ENCODE data around the gene ADCYAP1.

Gene ADCYAP1

DNA sequence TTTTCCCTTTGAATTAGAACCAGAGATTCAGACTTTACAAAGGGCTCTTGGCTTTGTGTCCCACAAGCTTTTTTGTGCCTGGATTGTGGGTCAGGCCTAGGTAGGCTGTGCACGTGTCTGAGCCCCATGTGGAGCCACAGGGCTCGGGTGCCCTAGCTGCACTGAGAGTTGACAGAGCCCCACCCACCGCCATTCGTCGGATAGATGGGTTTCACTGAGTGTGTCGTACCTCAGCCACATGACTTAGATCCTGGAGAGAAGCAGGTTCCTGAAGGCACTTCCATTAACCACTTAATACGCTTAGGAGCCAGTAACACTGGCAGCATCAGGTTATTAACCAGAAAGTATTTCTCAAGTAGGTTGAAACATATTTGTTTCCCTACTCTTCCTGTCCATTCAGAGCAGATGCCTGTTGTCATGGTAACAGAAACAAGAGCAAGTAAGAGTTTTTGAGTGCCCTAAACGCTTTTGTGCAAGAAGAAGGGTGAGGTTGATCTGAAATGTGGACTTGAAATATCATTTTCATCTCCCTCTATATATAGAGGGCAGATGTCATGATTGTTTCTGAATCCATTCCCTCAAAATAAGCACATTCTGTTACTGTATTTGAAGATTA lies 30.0 kb downstream of the ADCYAP1 start:
- Histone ChIP-seq H3K4me1 (ENCODE audit: insufficient read depth, low read length, severe bottlenecking) (no peaks in the 10 kb centered on the region), H3K27ac (ENCODE audit: low read depth, low read length, poor library complexity, severe bottlenecking) (no peak overlapping the region), H4K20me1 (ENCODE audit: insufficient read depth, low read length) (no peaks in the 10 kb centered on the region), H3K9me2 (ENCODE audit: low read depth, low read length) (no peaks in the 10 kb centered on the region), H3K27me3 (ENCODE audit: insufficient read depth, low read length) (no peaks in the 10 kb centered on the region), H3K9me3 (ENCODE audit: low read length) (no peaks in the 10 kb centered on the region), H3K9ac (ENCODE audit: low read length) (no peak overlapping the region), H3K4me3 (ENCODE audit: low read depth, low read length, poor library complexity, severe bottlenecking) (no peak overlapping the region), H3K79me2 (ENCODE audit: insufficient read depth, low read length) (no peaks in the 10 kb centered on the region), H3F3A (ENCODE audit: insufficient read depth, low read length) (no peaks in the 10 kb centered on the region), H3K36me3 (ENCODE audit: insufficient read depth, low read length) (no peaks in the 10 kb centered on the region), H3K4me2 (ENCODE audit: low read length) (no peak overlapping the region), H2AFZ (ENCODE audit: low read length) (no peak overlapping the region)
- TF ChIP-seq EZH2 (IDR thresholded peaks at IDR 0.05; ENCODE audit: borderline replicate concordance, low read length): no peak
- TF ChIP-seq, protein P1, sequence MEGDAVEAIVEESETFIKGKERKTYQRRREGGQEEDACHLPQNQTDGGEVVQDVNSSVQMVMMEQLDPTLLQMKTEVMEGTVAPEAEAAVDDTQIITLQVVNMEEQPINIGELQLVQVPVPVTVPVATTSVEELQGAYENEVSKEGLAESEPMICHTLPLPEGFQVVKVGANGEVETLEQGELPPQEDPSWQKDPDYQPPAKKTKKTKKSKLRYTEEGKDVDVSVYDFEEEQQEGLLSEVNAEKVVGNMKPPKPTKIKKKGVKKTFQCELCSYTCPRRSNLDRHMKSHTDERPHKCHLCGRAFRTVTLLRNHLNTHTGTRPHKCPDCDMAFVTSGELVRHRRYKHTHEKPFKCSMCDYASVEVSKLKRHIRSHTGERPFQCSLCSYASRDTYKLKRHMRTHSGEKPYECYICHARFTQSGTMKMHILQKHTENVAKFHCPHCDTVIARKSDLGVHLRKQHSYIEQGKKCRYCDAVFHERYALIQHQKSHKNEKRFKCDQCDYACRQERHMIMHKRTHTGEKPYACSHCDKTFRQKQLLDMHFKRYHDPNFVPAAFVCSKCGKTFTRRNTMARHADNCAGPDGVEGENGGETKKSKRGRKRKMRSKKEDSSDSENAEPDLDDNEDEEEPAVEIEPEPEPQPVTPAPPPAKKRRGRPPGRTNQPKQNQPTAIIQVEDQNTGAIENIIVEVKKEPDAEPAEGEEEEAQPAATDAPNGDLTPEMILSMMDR (IDR thresholded peaks at IDR 0.05; ENCODE audit: low read length): no peak

DNA sequence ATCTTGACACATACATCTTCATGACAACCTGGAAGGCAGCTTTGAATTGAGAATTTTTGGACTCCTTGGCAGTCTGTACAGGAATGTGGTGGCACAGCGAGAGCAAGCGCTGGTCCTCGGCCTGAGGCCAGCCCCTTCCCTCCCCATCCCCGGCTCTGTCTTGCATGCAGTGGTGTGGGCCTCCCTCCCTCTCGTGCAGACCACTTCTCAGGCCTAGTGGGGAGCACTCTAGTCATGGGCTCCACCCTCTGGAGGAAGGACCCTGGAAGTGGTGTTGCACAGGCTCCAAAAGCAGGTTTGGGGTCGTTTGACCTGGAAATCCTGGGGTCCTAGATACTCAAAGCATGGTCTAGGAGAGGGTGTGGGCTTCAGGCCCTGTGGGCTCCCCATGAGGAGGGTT lies 32.3 kb downstream of the ADCYAP1 start:
- Histone ChIP-seq H3K4me2 (ENCODE audit: low read length) (no peak overlapping the region), H2AFZ (ENCODE audit: low read length) (no peak overlapping the region), H3K9me3 (ENCODE audit: low read length) (no peaks in the 10 kb centered on the region), H3K79me2 (ENCODE audit: insufficient read depth, low read length) (no peaks in the 10 kb centered on the region), H3K9me2 (ENCODE audit: low read depth, low read length) (no peaks in the 10 kb centered on the region), H3K9ac (ENCODE audit: low read length) (no peak overlapping the region), H3K27ac (ENCODE audit: low read depth, low read length, poor library complexity, severe bottlenecking) (no peak overlapping the region), H3K36me3 (ENCODE audit: insufficient read depth, low read length) (no peaks in the 10 kb centered on the region), H3K4me1 (ENCODE audit: insufficient read depth, low read length, severe bottlenecking) (no peaks in the 10 kb centered on the region), H4K20me1 (ENCODE audit: insufficient read depth, low read length) (no peaks in the 10 kb centered on the region), H3K27me3 (ENCODE audit: insufficient read depth, low read length) (no peaks in the 10 kb centered on the region), H3K4me3 (ENCODE audit: low read depth, low read length, poor library complexity, severe bottlenecking) (no peak overlapping the region), H3F3A (ENCODE audit: insufficient read depth, low read length) (no peaks in the 10 kb centered on the region)
- no peak for TF ChIP-seq EZH2 (IDR thresholded peaks at IDR 0.05; ENCODE audit: borderline replicate concordance, low read length)
- TF ChIP-seq, protein P1 (IDR thresholded peaks at IDR 0.05; ENCODE audit: low read length): no peak

DNA sequence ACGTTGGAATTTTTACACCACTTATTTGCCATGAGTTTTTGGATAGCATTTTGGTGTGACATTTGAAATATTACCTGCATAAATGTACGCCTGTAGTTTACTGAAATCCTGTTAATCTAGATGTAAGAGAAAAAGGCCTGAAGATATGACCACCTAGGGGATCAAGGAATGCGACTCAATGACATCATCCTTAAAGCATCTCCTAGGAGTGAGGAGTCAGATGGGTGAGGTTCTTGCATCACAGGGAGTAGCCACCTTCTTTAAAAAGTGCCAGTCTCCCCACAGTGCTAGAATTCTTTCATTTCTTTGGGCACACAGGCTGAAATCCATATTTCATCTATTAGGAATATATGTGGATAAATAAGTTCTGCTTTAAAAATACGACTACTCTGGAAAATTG lies 34.5 kb downstream of the ADCYAP1 start:
- Histone ChIP-seq H3K4me3 (ENCODE audit: low read depth, low read length, poor library complexity, severe bottlenecking) (no peak overlapping the region), H3K36me3 (ENCODE audit: insufficient read depth, low read length) (no peaks in the 10 kb centered on the region), H3K9ac (ENCODE audit: low read length) (no peak overlapping the region), H3K9me2 (ENCODE audit: low read depth, low read length) (no peaks in the 10 kb centered on the region), H3K9me3 (ENCODE audit: low read length) (no peaks in the 10 kb centered on the region), H3K79me2 (ENCODE audit: insufficient read depth, low read length) (no peaks in the 10 kb centered on the region), H3K4me2 (ENCODE audit: low read length) (no peak overlapping the region), H3K27me3 (ENCODE audit: insufficient read depth, low read length) (no peaks in the 10 kb centered on the region), H3K4me1 (ENCODE audit: insufficient read depth, low read length, severe bottlenecking) (no peaks in the 10 kb centered on the region), H4K20me1 (ENCODE audit: insufficient read depth, low read length) (no peaks in the 10 kb centered on the region), H2AFZ (ENCODE audit: low read length) (no peak overlapping the region), H3K27ac (ENCODE audit: low read depth, low read length, poor library complexity, severe bottlenecking) (no peak overlapping the region), H3F3A (ENCODE audit: insufficient read depth, low read length) (no peaks in the 10 kb centered on the region)
- TF ChIP-seq EZH2 (IDR thresholded peaks at IDR 0.05; ENCODE audit: borderline replicate concordance, low read length): no peak
- TF ChIP-seq, protein P1 (IDR thresholded peaks at IDR 0.05; ENCODE audit: low read length): no peak
